Measurements from ENCODE around the gene NEK4. TPM values are rescaled to one million over a fixed set of nuclear protein-coding genes. Genes with fewer than 3 reads are reported as not detected.

Gene NEK4
- total RNA-seq, 1 experiment from 2014 or later: 20.5 TPM

DNA sequence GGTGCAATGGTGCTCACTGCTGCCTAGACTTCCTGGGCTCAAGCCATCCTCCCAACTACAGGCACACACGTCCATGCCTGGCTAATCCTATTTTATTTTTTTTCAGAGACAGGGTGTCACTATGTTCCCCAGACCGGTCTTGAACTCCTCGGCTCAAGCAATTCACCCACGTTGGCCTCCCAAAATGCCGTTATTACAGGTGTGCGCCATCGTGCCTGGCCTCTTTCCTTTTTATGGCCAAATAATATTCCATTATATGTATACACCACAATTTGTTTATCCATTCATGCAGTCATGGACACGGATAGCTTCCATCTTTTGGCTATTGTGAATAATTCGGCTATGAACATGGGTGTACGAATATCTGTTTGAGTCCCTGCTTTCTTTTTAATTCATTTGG lies 962 bp upstream of the NEK4 start:
- H3K27me3 ChIP-seq (ENCODE audit: low read length): no peaks in the 10 kb centered on the region
- peaks cover 10% of the 10 kb centered on the region; the same call in 1 of the 2 replicates for H3K36me3 ChIP-seq (ENCODE audit: insufficient read depth, low read length)
- H3K9me3 ChIP-seq (ENCODE audit: low read length): no peaks in the 10 kb centered on the region
- H3K4me1 ChIP-seq (ENCODE audit: low read length): peaks cover 15% of the 10 kb centered on the region
- no peaks in the 10 kb centered on the region for H3K9me2 ChIP-seq (replicated peaks; ENCODE audit: insufficient read depth, low read length)
- H4K20me1 ChIP-seq (ENCODE audit: insufficient read depth, low read depth, low read length): no peaks in the 10 kb centered on the region
- peak overlapping the region; percentile 89 for H3K4me2 ChIP-seq (ENCODE audit: low read depth, low read length, poor library complexity, severe bottlenecking)
- H3K27ac ChIP-seq (ENCODE audit: low read length): no peak overlapping the region
- H3K9ac ChIP-seq (ENCODE audit: low read length): peak overlapping the region; percentile 74; the same call in 1 of the 2 replicates
- peak overlapping the region; percentile 75; the same call in 1 of the 2 replicates for H3K4me3 ChIP-seq (ENCODE audit: low read length)
- peaks cover 32% of the 10 kb centered on the region for H3K79me2 ChIP-seq (ENCODE audit: low read length)
- DNase-seq: no peak
- 0 out of 2 replicates have a peak overlapping the region, but pooled peaks have one; percentile 69 for H2AFZ ChIP-seq (ENCODE audit: low read length)

GRCh38 chr3:52771334-52771681 lies 568 bp upstream of the NEK4 start:
- H3K9me3 ChIP-seq (ENCODE audit: low read length): no peaks in the 10 kb centered on the region
- no peaks in the 10 kb centered on the region for H4K20me1 ChIP-seq (ENCODE audit: insufficient read depth, low read depth, low read length)
- peak overlapping the region; percentile 63 for H2AFZ ChIP-seq (ENCODE audit: low read length)
- H3K9me2 ChIP-seq (replicated peaks; ENCODE audit: insufficient read depth, low read length): no peaks in the 10 kb centered on the region
- peak overlapping the region; percentile 75 for H3K4me3 ChIP-seq (ENCODE audit: low read length)
- peak overlapping the region; percentile 74 for H3K9ac ChIP-seq (ENCODE audit: low read length)
- H3K4me2 ChIP-seq (ENCODE audit: low read depth, low read length, poor library complexity, severe bottlenecking): peak overlapping the region; percentile 89
- H3K79me2 ChIP-seq (ENCODE audit: low read length): peaks cover 32% of the 10 kb centered on the region
- peak; percentile 62 for DNase-seq
- H3K27ac ChIP-seq (ENCODE audit: low read length): peak overlapping the region; percentile 58
- peaks cover 15% of the 10 kb centered on the region for H3K4me1 ChIP-seq (ENCODE audit: low read length)
- H3K27me3 ChIP-seq (ENCODE audit: low read length): no peaks in the 10 kb centered on the region
- H3K36me3 ChIP-seq (ENCODE audit: insufficient read depth, low read length): peaks cover 12% of the 10 kb centered on the region; the same call in 1 of the 2 replicates

- H3K36me3 ChIP-seq (ENCODE audit: insufficient read depth, low read length): peaks cover 20% of the 10 kb centered on the region; the same call in 1 of the 2 replicates
- H3K9me3 ChIP-seq (ENCODE audit: low read length): no peaks in the 10 kb centered on the region
- H3K27me3 ChIP-seq (ENCODE audit: low read length): no peaks in the 10 kb centered on the region
- H3K79me2 ChIP-seq (ENCODE audit: low read length): peaks cover 32% of the 10 kb centered on the region
- H3K27ac ChIP-seq (ENCODE audit: low read length): no peak overlapping the region
- H3K4me3 ChIP-seq (ENCODE audit: low read length): peak overlapping the region; percentile 75
- H4K20me1 ChIP-seq (ENCODE audit: insufficient read depth, low read depth, low read length): no peaks in the 10 kb centered on the region
- H3K4me2 ChIP-seq (ENCODE audit: low read depth, low read length, poor library complexity, severe bottlenecking): peak overlapping the region; percentile 89
- peak overlapping the region; percentile 74 for H3K9ac ChIP-seq (ENCODE audit: low read length)
- H2AFZ ChIP-seq (ENCODE audit: low read length): no peak overlapping the region
- H3K9me2 ChIP-seq (replicated peaks; ENCODE audit: insufficient read depth, low read length): no peaks in the 10 kb centered on the region
- DNase-seq: no peak
- peaks cover 15% of the 10 kb centered on the region for H3K4me1 ChIP-seq (ENCODE audit: low read length)
These were observed 819 bp downstream of the NEK4 start for GRCh38 chr3:52769786-52770455.

DNA sequence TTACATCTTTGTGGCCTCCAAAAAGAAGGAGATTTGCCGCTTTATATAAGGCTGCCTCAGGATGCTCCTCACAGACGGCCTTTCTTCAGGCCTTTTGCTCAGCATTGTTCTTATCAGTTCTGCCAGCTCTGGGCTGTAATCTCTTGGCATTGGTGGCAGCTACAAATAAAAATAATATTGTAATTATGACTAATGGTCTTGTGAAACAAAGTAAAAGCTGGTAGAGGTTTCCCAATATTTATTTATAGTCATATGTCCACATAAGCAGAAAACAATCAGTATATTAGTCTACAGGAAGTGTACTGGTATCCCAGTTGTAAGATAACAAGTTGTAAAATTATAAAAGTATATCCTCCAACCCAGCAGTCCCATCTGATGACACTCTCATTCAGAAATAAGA lies 7.3 kb downstream of the NEK4 start:
- Histone ChIP-seq H2AFZ (ENCODE audit: low read length) (no peak overlapping the region), H3K79me2 (ENCODE audit: low read length) (peaks cover 10% of the 10 kb centered on the region), H3K4me3 (ENCODE audit: low read length) (no peak overlapping the region), H3K27me3 (ENCODE audit: low read length) (no peaks in the 10 kb centered on the region), H3K9ac (ENCODE audit: low read length) (no peak overlapping the region), H4K20me1 (ENCODE audit: insufficient read depth, low read depth, low read length) (no peaks in the 10 kb centered on the region), H3K27ac (ENCODE audit: low read length) (no peak overlapping the region), H3K36me3 (ENCODE audit: insufficient read depth, low read length) (peaks cover 53% of the 10 kb centered on the region), H3K9me2 (replicated peaks; ENCODE audit: insufficient read depth, low read length) (no peaks in the 10 kb centered on the region), H3K4me2 (ENCODE audit: low read depth, low read length, poor library complexity, severe bottlenecking) (no peak overlapping the region), H3K9me3 (ENCODE audit: low read length) (no peaks in the 10 kb centered on the region), H3K4me1 (ENCODE audit: low read length) (no peaks in the 10 kb centered on the region)
- DNase-seq: no peak

GRCh38 chr3:52756141-52756540 lies 14.6 kb downstream of the NEK4 start:
- Histone ChIP-seq H3K9me2 (replicated peaks; ENCODE audit: insufficient read depth, low read length) (no peaks in the 10 kb centered on the region), H3K36me3 (ENCODE audit: insufficient read depth, low read length) (peaks cover 43% of the 10 kb centered on the region), H2AFZ (ENCODE audit: low read length) (no peak overlapping the region), H3K9ac (ENCODE audit: low read length) (no peak overlapping the region), H3K4me1 (ENCODE audit: low read length) (peaks cover 11% of the 10 kb centered on the region), H3K4me3 (ENCODE audit: low read length) (no peak overlapping the region), H3K79me2 (ENCODE audit: low read length) (no peaks in the 10 kb centered on the region), H4K20me1 (ENCODE audit: insufficient read depth, low read depth, low read length) (no peaks in the 10 kb centered on the region), H3K9me3 (ENCODE audit: low read length) (no peaks in the 10 kb centered on the region), H3K4me2 (ENCODE audit: low read depth, low read length, poor library complexity, severe bottlenecking) (no peak overlapping the region), H3K27ac (ENCODE audit: low read length) (no peak overlapping the region), H3K27me3 (ENCODE audit: low read length) (no peaks in the 10 kb centered on the region)
- DNase-seq: no peak

DNA sequence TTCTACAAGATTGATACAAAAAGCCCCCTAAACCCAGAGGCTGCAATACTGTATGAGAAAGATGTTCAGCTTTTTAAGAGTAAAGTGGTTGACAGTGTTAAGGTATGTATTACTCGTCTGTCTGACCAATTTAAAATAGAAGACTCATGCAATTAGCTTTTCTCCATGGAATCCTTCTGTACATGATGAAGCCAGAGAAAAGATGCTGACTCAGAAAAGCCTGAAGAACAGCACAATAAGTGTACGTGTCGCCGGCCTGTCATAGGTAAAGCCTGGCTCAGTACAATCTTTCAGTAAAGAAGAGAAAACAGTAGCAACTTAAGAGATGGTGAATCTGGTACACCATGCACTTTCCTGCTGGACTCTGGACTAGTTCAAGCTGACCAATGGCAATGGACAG lies 16.4 kb downstream of the NEK4 start:
- H3K36me3 ChIP-seq (ENCODE audit: insufficient read depth, low read length): peaks cover 31% of the 10 kb centered on the region; the same call in 1 of the 2 replicates

GRCh38 chr3:52752045-52752660 lies 18.6 kb downstream of the NEK4 start:
- Histone ChIP-seq H3K79me2 (ENCODE audit: low read length) (no peaks in the 10 kb centered on the region), H3K27me3 (ENCODE audit: low read length) (no peaks in the 10 kb centered on the region), H3K4me2 (ENCODE audit: low read depth, low read length, poor library complexity, severe bottlenecking) (peak overlapping the region; percentile 26), H3K9me2 (replicated peaks; ENCODE audit: insufficient read depth, low read length) (no peaks in the 10 kb centered on the region), H3K36me3 (ENCODE audit: insufficient read depth, low read length) (peaks cover 30% of the 10 kb centered on the region), H3K9me3 (ENCODE audit: low read length) (no peaks in the 10 kb centered on the region), H3K9ac (ENCODE audit: low read length) (no peak overlapping the region), H3K4me1 (ENCODE audit: low read length) (peaks cover 11% of the 10 kb centered on the region), H3K4me3 (ENCODE audit: low read length) (no peak overlapping the region), H2AFZ (ENCODE audit: low read length) (no peak overlapping the region), H3K27ac (ENCODE audit: low read length) (peak overlapping the region; percentile 17; the same call in 1 of the 2 replicates), H4K20me1 (ENCODE audit: insufficient read depth, low read depth, low read length) (no peaks in the 10 kb centered on the region)
- DNase-seq: no peak

More for the DNA sequence above, 16.4 kb downstream of the NEK4 start:
- Histone ChIP-seq H3K4me2 (ENCODE audit: low read depth, low read length, poor library complexity, severe bottlenecking) (no peak overlapping the region), H3K27ac (ENCODE audit: low read length) (no peak overlapping the region), H3K79me2 (ENCODE audit: low read length) (no peaks in the 10 kb centered on the region), H3K4me1 (ENCODE audit: low read length) (peaks cover 11% of the 10 kb centered on the region), H3K9me3 (ENCODE audit: low read length) (no peaks in the 10 kb centered on the region), H3K9me2 (replicated peaks; ENCODE audit: insufficient read depth, low read length) (no peaks in the 10 kb centered on the region), H3K9ac (ENCODE audit: low read length) (no peak overlapping the region), H3K4me3 (ENCODE audit: low read length) (no peak overlapping the region), H2AFZ (ENCODE audit: low read length) (no peak overlapping the region), H4K20me1 (ENCODE audit: insufficient read depth, low read depth, low read length) (no peaks in the 10 kb centered on the region), H3K27me3 (ENCODE audit: low read length) (no peaks in the 10 kb centered on the region)
- DNase-seq: no peak

DNA sequence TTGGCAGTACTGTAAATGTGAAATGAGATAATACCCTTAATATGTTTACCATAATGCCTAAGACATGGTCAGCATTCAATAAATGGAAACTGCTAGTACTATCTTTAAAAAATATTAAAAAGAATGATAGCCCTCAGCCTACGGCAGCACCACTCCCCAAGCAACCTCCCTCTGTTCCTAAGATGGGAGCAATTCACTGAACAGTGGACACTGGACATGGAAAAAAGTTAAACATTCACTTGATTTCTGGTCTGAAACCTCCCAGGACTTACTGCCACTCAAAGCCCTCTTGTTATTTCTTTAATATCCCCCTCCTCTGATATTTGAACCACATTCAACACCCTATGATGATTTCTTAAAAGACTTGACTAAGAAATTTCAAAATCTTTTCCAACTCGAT lies 27.0 kb downstream of the NEK4 start:
- Histone ChIP-seq H3K4me3 (ENCODE audit: low read length) (no peak overlapping the region), H3K9me3 (ENCODE audit: low read length) (no peaks in the 10 kb centered on the region), H2AFZ (ENCODE audit: low read length) (no peak overlapping the region), H3K4me1 (ENCODE audit: low read length) (no peaks in the 10 kb centered on the region), H4K20me1 (ENCODE audit: insufficient read depth, low read depth, low read length) (no peaks in the 10 kb centered on the region), H3K36me3 (ENCODE audit: insufficient read depth, low read length) (peaks cover 21% of the 10 kb centered on the region), H3K9ac (ENCODE audit: low read length) (no peak overlapping the region), H3K79me2 (ENCODE audit: low read length) (no peaks in the 10 kb centered on the region), H3K4me2 (ENCODE audit: low read depth, low read length, poor library complexity, severe bottlenecking) (no peak overlapping the region), H3K9me2 (replicated peaks; ENCODE audit: insufficient read depth, low read length) (no peaks in the 10 kb centered on the region), H3K27ac (ENCODE audit: low read length) (no peak overlapping the region), H3K27me3 (ENCODE audit: low read length) (no peaks in the 10 kb centered on the region)
- DNase-seq: no peak
